Fibroblast of the aortic adventitia (primary cell): Measurements from ENCODE around the gene LRP6. TPM values are rescaled to one million over a fixed set of nuclear protein-coding genes. Genes with fewer than 3 reads are reported as not detected.

ENCODE experiments used
- DNase-seq: peaks from one replicate; pipeline ENCODE4 v3.0.0-alpha.2; 2010; ENCODE audit warnings: low read depth
- H3K4me3 ChIP-seq: 2 replicates; pipeline ENCODE4 v1.5.1; 2011; ENCODE audit warnings: low read depth, mild to moderate bottlenecking, control low read depth, low read length, moderate library complexity
- CTCF ChIP-seq: IDR thresholded peaks from 2 replicates; pipeline ENCODE4 v1.5.1; 2011; ENCODE audit warnings: mild to moderate bottlenecking, low read length, control low read depth, inconsistent platforms; ENCODE audit not compliant: insufficient read depth
- small RNA-seq: library from RNA; depleted of rRNA; stranded (forward); fragments of <200 nt; gene quantifications from one replicate; pipeline ENCODE3, GENCODE V24; 2012
- total RNA-seq: library from RNA; depleted of rRNA; stranded (reverse); fragments of >200 nt; gene quantifications from 2 replicates; pipeline ENCODE4 v1.2.3, GENCODE V29; 2012; ENCODE audit warnings: low replicate concordance

LRP6 gene
- total RNA-seq, 1 donor: 44.2 TPM

DNA sequence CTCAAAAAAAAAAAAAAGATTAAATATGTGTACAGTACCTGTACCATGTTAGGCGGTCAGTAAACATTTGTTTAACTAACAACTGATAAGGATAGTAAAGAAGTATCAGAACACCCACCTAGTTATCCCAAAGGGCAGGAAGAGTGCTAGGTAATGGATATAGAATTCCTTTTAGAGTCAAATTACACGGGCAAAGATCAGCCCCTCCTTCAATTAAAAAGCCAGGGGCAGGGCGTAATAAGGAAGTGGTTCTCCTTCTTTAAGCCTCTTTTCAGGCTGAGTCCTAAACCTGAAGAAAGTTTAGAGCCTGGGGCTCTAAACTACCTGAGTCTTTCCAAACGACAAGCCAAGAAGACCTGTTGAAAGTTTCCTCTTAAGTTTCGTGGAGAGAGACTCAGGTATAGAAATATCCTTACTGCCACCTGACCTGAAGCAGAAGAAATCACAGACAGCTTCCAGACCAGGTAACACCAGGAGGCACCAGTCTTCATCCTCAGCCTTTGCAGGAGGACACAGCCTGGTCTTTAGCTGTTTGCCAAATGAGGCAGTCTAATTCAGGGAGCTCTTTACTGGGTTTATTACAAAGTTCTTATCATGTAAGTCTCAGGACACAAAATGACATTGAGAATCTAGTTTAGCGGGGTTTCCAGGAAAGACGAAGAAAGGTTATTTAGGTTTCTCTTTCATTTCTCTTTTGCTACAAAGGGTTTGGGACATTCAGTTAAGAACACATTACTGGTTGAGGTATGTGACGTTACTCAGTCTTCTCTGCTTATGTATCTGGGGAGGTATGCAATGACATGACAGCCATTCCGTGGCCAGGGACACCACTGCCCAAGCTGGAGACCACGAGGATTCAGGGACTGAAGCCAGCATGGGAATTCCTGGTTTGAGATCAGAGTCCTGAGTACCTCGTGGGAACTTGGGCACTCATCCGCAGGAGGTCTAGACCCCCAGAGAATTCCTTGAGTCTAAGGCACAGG lies 195.9 kb downstream of the LRP6 start, which contains the start of gene BCL2L14:
Gene BCL2L14, plus strand, starts transcription at position 266 of the 983 bp plus-strand sequence. CDS start 8,367 bp downstream, outside the sequence.
- H3K4me3 ChIP-seq: no peak within 1 kb of the TSS
- TF ChIP-seq CTCF: peak; percentile 3
- DNase-seq: no peak

DNA sequence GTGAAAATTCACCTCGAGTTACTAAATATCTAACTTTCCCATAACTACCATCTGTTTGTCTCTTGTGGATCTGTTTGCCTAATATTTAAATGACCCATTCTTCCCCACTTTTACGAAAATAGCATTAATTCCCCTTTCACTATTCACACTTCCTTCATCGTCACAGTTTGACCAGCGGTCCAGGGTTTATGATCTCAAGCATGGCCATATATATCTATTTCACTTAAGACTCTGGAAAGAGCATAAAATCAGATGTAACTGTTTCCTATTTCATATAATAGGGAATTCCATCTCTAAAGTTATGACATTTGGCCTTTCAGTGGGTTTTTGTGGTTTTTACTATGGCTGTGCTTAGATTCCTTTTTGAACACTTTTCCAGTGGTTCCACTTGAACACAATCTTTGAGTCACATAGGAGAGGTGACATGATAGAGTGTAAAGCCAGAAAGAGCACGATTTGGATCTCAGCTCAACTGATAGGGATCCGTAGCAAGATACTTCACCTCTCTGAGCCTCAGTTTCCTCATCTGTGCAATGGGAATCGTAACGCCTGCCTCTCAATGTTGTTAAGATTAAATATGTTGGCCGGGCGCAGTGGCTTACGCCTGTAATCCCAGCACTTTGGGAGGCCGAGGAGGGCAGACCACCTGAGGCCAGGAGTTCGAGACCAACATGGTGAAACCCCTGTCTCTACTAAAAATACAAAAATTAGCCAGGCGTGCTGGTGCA lies 196.9 kb downstream of the LRP6 start:
- TF ChIP-seq CTCF: no peak

DNA sequence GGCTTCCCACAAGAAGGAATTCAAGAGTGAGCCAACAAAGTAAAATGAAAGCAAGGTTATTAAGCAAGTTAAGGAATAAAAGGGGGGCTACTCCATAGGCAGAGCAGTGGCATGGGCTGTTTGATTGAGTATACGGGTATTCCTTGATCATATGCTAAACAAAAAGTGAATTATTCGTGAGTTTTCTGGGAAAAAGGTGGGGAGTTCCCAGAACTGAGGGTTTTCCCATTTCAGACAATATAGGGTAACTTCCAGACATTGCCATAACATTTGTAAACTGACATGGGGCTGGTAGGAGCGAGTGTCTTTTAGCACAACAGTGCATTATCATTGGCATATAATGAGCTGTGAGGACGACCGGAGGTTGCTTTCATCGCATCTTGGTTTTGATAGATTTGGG lies 198.1 kb downstream of the LRP6 start:
- DNase-seq: no peak
- H3K4me3 ChIP-seq: no peak overlapping the region
- TF ChIP-seq CTCF: no peak

More for the DNA sequence above, 196.9 kb downstream of the LRP6 start:
- no peak for DNase-seq
- H3K4me3 ChIP-seq: no peak overlapping the region

Small RNAs within 50 kb of the gene (small RNA-seq; reads per million reads assigned to genes)
- gene RNU6-318P: not detected
- gene RNU6-545P: 0.19 reads per million

Other genes starting within 250 kb of the LRP6 start
- gene BCL2L14, start 196.1 kb downstream of the LRP6 start, total RNA-seq: not detected in 2 replicates
- 2.1 and 10.9 TPM in 2 replicates for gene MANSC1, start 83.2 kb upstream of the LRP6 start, total RNA-seq
- 6.5 and 18.3 TPM in 2 replicates for gene BORCS5, start 90.0 kb upstream of the LRP6 start, total RNA-seq